Stimulated activated CD8-positive, alpha-beta memory T cell treated with anti-CD3 and anti-CD28 coated beads, Interleukin-4, amount 100 ng/mL, for 24 hours (primary cell): Measurements from ENCODE around the gene IRX5.

ENCODE experiments used
- DNase-seq: peaks from one replicate; pipeline ENCODE4 v3.0.0-alpha.2; 2020; ENCODE audit warnings: low read depth

IRX5 gene

GRCh38 chr16:54931120-54932014 lies 702 bp downstream of the IRX5 start:
- no peak for DNase-seq

DNA sequence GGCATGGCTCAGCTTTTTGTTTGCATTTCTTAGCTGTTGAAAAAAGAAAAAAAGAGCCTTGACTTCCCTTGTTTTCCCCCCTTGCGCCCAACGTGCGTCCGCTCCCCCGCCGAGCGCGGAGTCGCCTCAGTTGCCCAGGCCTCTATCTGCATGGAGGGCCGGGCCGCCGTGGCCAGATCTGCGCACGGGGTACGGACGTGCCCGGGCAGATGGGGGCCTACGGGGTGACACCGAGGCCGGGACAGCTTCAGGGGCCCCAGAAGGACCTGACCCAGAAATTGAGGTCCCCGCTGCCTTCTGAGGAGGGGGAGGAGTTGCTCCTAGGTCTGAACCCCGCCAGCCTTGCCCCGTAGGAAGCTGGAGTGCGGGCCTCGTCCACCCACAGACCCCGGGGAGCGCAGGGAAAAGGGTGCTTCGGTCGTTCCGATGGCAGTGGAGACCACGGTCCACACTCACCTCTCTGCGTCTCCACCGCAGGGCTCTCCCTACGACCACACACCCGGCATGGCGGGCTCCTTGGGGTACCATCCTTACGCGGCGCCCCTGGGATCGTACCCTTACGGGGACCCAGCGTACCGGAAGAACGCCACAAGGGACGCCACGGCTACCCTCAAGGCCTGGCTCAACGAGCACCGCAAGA lies 1.5 kb downstream of the IRX5 start:
- DNase-seq = no peak

DNA sequence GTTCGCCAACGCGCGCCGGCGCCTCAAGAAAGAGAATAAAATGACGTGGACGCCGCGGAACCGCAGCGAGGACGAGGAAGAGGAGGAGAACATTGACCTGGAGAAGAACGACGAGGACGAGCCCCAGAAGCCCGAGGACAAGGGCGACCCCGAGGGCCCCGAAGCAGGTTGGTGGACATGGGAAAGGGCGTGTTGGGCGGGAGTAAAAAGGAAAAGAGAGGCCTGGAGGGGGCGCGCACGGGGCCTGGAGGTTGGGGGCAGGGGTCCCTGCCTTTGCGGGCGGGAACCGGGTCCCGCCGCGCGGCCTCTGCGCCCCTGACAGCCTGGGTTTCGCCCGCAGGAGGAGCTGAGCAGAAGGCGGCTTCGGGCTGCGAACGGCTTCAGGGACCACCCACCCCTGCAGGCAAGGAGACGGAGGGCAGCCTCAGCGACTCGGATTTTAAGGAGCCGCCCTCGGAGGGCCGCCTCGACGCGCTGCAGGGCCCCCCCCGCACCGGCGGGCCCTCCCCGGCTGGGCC lies 2.1 kb downstream of the IRX5 start:
- DNase-seq = no peak

GRCh38 chr16:54933281-54934011 lies 2.8 kb downstream of the IRX5 start:
- no peak for DNase-seq

DNA sequence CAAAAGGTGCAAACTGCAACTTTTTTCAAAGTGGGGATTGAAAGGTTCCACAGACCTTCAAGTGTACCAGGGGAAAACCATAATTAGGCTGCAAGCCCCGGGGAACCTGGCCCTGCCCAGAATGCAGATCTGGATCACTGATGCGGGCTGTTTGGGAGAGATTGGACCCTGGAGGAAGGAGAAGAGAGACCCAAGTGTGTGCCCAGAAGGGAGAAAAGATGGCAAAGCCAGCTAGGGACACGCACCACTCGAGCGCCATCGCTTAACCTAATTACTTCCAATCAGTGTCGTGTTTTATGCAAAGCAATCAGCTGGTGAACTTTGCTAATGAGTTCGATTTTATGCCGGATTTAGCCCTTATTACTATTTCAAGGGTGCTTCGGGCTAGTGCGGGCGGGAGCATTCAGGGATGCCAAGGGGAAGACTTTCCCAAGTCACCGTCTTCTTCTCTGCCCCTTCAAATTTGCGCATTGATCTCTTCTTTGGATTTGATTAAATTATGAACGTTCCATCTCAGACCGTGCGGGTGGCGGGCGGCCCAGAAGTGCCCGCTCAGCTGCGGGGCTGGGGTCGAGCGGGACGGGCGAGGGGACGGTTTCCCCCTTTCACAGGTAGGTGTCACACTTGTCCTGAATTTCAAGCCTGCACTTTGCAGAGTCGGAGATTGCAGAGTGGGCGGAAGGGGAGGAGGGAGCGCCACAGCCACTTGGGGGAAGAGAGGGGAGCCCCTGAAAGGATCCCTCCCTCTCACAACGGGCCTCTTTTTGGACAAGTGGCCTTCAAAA lies 4.0 kb downstream of the IRX5 start:
- DNase-seq = no peak

DNA sequence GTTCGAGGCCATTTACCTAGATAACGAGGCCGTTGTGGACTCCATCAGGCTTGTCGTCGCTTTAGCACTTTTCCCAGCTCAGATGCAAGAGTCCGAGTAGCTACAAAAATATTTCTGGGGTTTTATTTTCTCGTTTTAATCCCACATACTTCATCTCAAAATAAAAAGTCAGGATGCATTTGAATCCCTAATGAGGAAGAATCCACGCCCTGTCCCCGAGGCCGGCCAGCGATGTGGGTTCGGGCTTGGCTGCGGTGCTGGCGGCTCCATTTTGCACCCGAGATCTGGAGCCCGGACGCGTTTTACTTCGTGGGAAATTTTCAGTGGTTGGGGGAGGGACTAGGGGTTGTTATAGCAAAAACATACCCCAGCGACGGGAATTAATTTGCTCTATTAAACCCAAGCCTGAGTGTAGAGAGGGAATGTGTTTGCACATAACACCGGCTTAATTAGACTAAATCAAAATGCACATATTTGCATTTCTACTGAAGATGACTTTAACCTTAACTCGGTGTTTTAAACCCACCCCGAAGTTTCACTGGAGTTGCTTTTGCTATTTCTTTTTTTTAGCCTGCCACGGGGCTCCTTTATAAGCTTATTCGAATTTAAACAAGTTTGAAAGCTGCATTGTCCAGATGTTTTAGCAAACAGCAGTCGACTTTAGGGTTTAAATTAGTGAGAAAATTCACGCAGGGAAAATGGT lies 4.8 kb downstream of the IRX5 start:
- DNase-seq = no peak

DNA sequence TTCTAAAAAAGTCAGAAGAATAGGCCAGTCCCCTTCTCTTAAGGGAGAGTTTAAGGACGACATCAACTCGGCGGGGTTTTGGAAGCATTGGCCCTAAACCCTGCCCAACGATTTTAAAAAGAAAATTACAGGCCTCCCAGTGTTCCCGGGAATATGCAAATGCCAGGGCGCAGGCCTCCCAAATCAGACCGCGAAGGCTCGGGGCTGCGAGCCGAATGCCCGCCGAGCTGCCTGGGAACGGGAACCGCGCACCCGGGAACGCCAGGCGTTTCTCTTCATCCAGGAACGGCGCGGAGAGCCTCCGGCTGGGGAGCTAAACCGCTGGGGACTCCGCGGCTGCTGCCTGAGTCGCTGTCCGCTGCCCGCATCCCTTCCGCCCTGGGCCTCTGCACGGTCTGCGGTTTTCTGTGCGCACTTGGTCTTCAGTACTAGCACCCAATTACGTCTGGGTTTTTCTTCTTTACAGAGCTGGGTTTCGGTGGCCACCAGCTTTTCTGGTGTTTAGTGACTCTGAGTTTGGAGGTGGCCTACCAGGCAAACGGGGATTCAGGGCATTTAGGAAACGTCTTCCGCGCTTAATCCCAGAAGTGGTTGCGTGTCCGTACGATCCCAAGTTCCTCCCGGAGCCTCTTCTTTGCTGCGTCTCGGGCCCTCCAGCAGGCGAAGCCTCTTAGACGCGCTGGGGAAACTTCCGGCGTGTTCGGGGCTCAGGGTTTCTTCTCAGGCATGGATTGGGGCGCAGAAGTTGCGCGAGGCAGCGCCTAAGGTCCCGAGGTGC lies 5.7 kb downstream of the IRX5 start:
- DNase-seq = no peak

GRCh38 chr16:54936979-54937670 lies 6.5 kb downstream of the IRX5 start:
- no peak for DNase-seq

- no peak for DNase-seq
These were observed 7.1 kb downstream of the IRX5 start for GRCh38 chr16:54937671-54938211.

- no peak for DNase-seq
These were observed 7.8 kb downstream of the IRX5 start for GRCh38 chr16:54938212-54939028.

DNA sequence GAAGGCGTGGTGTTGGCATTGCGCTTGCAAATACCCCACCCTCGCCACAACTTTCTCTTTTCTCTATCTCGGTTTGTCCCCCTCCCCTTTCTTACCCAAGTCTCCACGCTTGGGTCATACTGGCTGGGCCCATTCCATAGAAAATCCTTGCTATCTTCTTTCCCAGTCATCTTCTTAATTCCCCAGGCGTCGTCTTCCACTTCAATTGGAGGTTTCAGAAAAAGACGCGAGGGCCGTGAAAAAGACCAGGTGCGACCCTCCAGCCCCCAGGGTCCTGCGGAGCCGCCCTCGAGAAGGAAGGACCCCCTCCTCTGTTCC lies 8.3 kb downstream of the IRX5 start:
- DNase-seq = no peak

GRCh38 chr16:54939510-54940278 lies 9.0 kb downstream of the IRX5 start:
- DNase-seq = no peak

DNA sequence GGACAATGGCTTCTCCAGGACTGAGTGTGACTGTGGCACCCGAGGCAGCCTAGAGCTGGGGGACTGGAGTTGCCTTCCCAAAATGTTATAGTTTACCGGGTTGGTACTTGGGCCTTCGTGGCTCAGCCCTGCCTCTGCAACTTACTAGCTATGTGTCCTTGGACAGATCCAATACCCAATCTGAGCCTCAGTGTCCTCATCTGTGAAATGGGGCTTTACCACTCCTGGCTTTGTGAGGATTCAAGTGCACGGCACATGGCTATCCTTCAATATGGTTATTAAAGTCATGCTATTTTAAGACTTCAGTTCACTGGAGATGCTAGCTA lies 9.6 kb downstream of the IRX5 start:
- DNase-seq = no peak

- DNase-seq = no peak
These were observed 11.8 kb downstream of the IRX5 start for GRCh38 chr16:54942353-54942943.

- DNase-seq = no peak
These were observed 13.3 kb downstream of the IRX5 start for GRCh38 chr16:54944002-54944401.

GRCh38 chr16:54945063-54945462 lies 14.4 kb downstream of the IRX5 start:
- no peak for DNase-seq

DNA sequence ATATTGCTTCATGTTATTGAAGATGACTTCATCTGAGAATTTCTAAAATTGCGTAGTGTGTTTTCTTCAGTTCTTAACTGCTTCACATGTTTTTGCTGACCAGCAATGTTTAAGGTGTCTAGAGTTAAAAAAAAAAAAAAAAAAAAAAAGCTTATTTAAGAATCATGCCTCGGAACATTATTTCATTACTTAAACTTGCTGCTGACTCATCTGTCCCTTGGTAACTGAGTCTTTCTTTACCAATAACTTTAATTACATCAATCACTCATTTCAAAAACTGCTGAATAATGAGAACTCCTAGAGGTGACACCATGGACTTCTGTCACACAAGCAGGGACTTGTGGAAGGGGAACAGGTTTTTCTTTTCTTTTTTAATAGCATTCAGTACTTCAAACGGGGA lies 16.2 kb downstream of the IRX5 start:
- DNase-seq = no peak

GRCh38 chr16:54947616-54948015 lies 17.0 kb downstream of the IRX5 start:
- DNase-seq = no peak
